Testis (tissue), 2 donors: Measurements from ENCODE around the gene APBA1.

ENCODE experiments used
- CTCF ChIP-seq, 3 experiments: fragments of 450-650 bp in 2 of 3; fragments of 200-600 bp in 1 of 3; sonication (generic) in 1 of 3; IDR thresholded peaks; one replicate each; pipeline ENCODE4 v1.5.1; 2016 to 2019; ENCODE audit warnings: antibody characterized with exemption in 3 of 3, mild to moderate bottlenecking in 2 of 3, moderate library complexity in 1 of 3
- POLR2A ChIP-seq: fragments of 450-650 bp; IDR thresholded peaks from one replicate; pipeline ENCODE4 v1.6.1; 2017; ENCODE audit warnings: antibody characterized with exemption, mild to moderate bottlenecking, moderate library complexity

- TF ChIP-seq CTCF (IDR thresholded peaks at IDR 0.05) (no peak), POLR2A (no peak)
Measured at GRCh38 chr9:69632768-69633167, 39.4 kb downstream of the APBA1 start.
